ENCODE results near the gene ADGRF3.
"Not testable (repeated sequence)": the region's sequence is repeated elsewhere in the genome, so short reads cannot be mapped to it uniquely, and the experiment has no call there.

The ADGRF3 gene

GRCh38 chr2:26351375-26352090 is 4.9 kb upstream of the ADGRF3 start:
- no peak for DNase-seq

GRCh38 chr2:26349690-26350089 is 3.1 kb upstream of the ADGRF3 start:
- DNase-seq, result no peak

GRCh38 chr2:26347286-26347865 is 787 bp upstream of the ADGRF3 start:
- no peak for DNase-seq

- DNase-seq, result peak; percentile 98 to 99
Observed at GRCh38 chr2:26345545-26346453, 790 bp downstream of the ADGRF3 start, which contains the start of gene SELENOI. TSS of gene SELENOI (plus strand) at chr2:26346143. CDS start at chr2:26346233, 90 bp downstream.

GRCh38 chr2:26345283-26345544 is 1.4 kb downstream of the ADGRF3 start:
- no peak for DNase-seq

- no peak for DNase-seq
Observed at GRCh38 chr2:26344581-26345282, 1.9 kb downstream of the ADGRF3 start.

GRCh38 chr2:26340831-26341230 is 5.8 kb downstream of the ADGRF3 start:
- DNase-seq, result no peak

GRCh38 chr2:26337298-26337697 is 9.3 kb downstream of the ADGRF3 start:
- no peak for DNase-seq

- no peak for DNase-seq
Observed at GRCh38 chr2:26336719-26337118, 9.9 kb downstream of the ADGRF3 start.

- no peak for DNase-seq
Observed at GRCh38 chr2:26335231-26335630, 11.4 kb downstream of the ADGRF3 start.

- DNase-seq, result no peak
Observed at GRCh38 chr2:26333293-26333692, 13.3 kb downstream of the ADGRF3 start.

- not testable (repeated sequence) for DNase-seq
Observed at GRCh38 chr2:26331321-26331720, 15.3 kb downstream of the ADGRF3 start.

GRCh38 chr2:26330604-26331003 is 16.0 kb downstream of the ADGRF3 start:
- DNase-seq, result no peak

- DNase-seq, result peak; percentile 61 to 78
Observed at GRCh38 chr2:26330114-26330549, 16.5 kb downstream of the ADGRF3 start.

- not testable (repeated sequence) for DNase-seq
Observed at GRCh38 chr2:26329083-26329482, 17.5 kb downstream of the ADGRF3 start.

- no peak for DNase-seq
Observed at GRCh38 chr2:26327291-26328272, 19.0 kb downstream of the ADGRF3 start.

- DNase-seq, result no peak
Observed at GRCh38 chr2:26326514-26326913, 20.1 kb downstream of the ADGRF3 start.

- no peak for DNase-seq
Observed at GRCh38 chr2:26325851-26326250, 20.7 kb downstream of the ADGRF3 start.

GRCh38 chr2:26324903-26325302 is 21.7 kb downstream of the ADGRF3 start:
- no peak for DNase-seq

- DNase-seq, result not testable (repeated sequence)
Observed at GRCh38 chr2:26324479-26324878, 22.1 kb downstream of the ADGRF3 start.

GRCh38 chr2:26318950-26319349 is 27.6 kb downstream of the ADGRF3 start:
- DNase-seq, result peak; percentile 13 to 63
